Measurements from ENCODE around the gene PEF1.
A peak's percentile ranks its signal among the peaks of the same experiment; 100 is the strongest.

PEF1 gene

GRCh38 chr1:31593770-31594632 lies 50.7 kb downstream of the PEF1 start:
- peak; percentile 90 for TF ChIP-seq CTCF (IDR thresholded peaks at IDR 0.05; ENCODE audit: control extremely low read depth, extremely low read depth, low read depth, missing control alignments)

GRCh38 chr1:31593136-31593665 lies 51.5 kb downstream of the PEF1 start:
- TF ChIP-seq CTCF (IDR thresholded peaks at IDR 0.05; ENCODE audit: control extremely low read depth, extremely low read depth, low read depth, missing control alignments) = no peak
- POLR2A ChIA-PET = no interaction called here
- CTCF ChIA-PET = interaction anchor here (0.6 to 4.8 kb wide), 13 partner anchors 10 to 198 kb away, joined by 3 to 38 read pairs (median 4); no protein-coding TSS in a partner anchor
- no peak for DNase-seq (ENCODE audit: extremely low spot score)

More at GRCh38 chr1:31593770-31594632, 50.7 kb downstream of the PEF1 start:
- POLR2A ChIA-PET = no interaction called here
- CTCF ChIA-PET = interaction anchor here (0.6 to 4.8 kb wide), 17 partner anchors 9 to 411 kb away, joined by 3 to 38 read pairs (median 4); partner anchors contain the start of gene HCRTR1
- peak; percentile 77 for DNase-seq (ENCODE audit: extremely low spot score)

- POLR2A ChIA-PET = no interaction called here
- CTCF ChIA-PET = interaction anchor here (1.6 to 4.8 kb wide), 7 partner anchors 11 to 197 kb away, joined by 3 to 38 read pairs (median 6); no protein-coding TSS in a partner anchor
- TF ChIP-seq CTCF (IDR thresholded peaks at IDR 0.05; ENCODE audit: control extremely low read depth, extremely low read depth, low read depth, missing control alignments) = no peak
- no peak for DNase-seq (ENCODE audit: extremely low spot score)
Measured at GRCh38 chr1:31592132-31592531, 52.5 kb downstream of the PEF1 start.

- POLR2A ChIA-PET = no interaction called here
- TF ChIP-seq CTCF (IDR thresholded peaks at IDR 0.05; ENCODE audit: control extremely low read depth, extremely low read depth, low read depth, missing control alignments) = no peak
- CTCF ChIA-PET = interaction anchor here (0.7 to 4.8 kb wide), 13 partner anchors 12 to 198 kb away, joined by 3 to 38 read pairs (median 4); no protein-coding TSS in a partner anchor
- no peak for DNase-seq (ENCODE audit: extremely low spot score)
Measured at GRCh38 chr1:31591425-31592093, 53.1 kb downstream of the PEF1 start.

GRCh38 chr1:31588751-31589515 lies 55.7 kb downstream of the PEF1 start:
- TF ChIP-seq CTCF (IDR thresholded peaks at IDR 0.05; ENCODE audit: control extremely low read depth, extremely low read depth, low read depth, missing control alignments) = no peak
- no peak for DNase-seq (ENCODE audit: extremely low spot score)
- ChIA-PET POLR2A (no interaction called here), CTCF (interaction anchor here (3.0 kb wide), 1 partner anchor 29 kb away, joined by 11 read pairs; no protein-coding TSS in a partner anchor)
